ENCODE measurements around the gene CLRN1. TPM values are rescaled to one million over a fixed set of nuclear protein-coding genes. Genes with fewer than 3 reads are reported as not detected.

Gene CLRN1
- total RNA-seq, 1 donor from 2014 or later: not detected

DNA sequence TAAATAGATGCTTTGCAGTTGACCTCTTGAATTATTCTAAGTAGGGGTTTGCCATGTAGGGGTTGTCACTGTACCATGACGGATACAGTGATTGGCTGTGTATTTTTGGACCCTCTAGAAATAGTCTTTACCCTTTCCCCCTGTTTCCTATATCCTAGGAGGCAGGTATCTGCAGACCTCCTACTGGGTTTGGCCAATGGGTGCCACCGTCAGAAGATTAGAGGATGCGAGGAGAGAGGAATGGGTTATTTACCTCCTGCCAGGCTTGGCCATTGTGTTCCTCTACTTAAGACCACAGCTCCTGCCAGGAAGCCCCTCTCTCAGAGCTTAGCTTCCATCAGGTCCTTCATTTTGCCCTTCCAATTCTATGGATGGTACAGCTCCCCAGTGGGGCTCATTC lies 40.2 kb upstream of the CLRN1 start:
- no peak for DNase-seq (ENCODE audit: low spot score, unreplicated experiment)
- H3K27ac Mint-ChIP-seq: no peak overlapping the region
- no peaks in the 10 kb centered on the region for H3K4me1 Mint-ChIP-seq (ENCODE audit: low read depth)
- no peaks in the 10 kb centered on the region for H3K9me3 Mint-ChIP-seq (ENCODE audit: low read depth)
- no peaks in the 10 kb centered on the region for H3K27me3 Mint-ChIP-seq
- H3K4me3 Mint-ChIP-seq (ENCODE audit: low read depth): no peak overlapping the region
- TF ChIP-seq, protein P1, sequence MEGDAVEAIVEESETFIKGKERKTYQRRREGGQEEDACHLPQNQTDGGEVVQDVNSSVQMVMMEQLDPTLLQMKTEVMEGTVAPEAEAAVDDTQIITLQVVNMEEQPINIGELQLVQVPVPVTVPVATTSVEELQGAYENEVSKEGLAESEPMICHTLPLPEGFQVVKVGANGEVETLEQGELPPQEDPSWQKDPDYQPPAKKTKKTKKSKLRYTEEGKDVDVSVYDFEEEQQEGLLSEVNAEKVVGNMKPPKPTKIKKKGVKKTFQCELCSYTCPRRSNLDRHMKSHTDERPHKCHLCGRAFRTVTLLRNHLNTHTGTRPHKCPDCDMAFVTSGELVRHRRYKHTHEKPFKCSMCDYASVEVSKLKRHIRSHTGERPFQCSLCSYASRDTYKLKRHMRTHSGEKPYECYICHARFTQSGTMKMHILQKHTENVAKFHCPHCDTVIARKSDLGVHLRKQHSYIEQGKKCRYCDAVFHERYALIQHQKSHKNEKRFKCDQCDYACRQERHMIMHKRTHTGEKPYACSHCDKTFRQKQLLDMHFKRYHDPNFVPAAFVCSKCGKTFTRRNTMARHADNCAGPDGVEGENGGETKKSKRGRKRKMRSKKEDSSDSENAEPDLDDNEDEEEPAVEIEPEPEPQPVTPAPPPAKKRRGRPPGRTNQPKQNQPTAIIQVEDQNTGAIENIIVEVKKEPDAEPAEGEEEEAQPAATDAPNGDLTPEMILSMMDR (IDR thresholded peaks at IDR 0.05; ENCODE audit: unreplicated experiment): no peak
- no peaks in the 10 kb centered on the region for H3K36me3 Mint-ChIP-seq (ENCODE audit: insufficient read depth)

DNA sequence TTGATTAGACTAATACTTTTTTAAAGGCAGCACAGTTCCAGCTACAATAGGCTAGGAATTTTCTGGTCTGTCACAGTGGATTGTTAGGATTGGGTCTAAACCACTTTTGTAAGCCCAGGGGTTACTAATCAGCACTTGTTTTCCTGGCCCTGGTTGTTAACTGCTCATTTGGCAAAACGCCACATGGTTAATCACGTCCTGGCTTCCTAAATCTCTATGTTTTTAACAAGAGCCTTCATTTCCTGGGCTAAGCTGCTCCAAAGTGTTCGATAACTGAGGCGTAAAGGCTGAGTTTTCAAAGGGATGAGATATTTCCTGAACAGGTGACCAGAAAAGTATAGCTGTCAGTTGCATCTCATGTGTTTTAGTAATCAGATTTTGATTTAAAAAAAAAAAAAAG lies 38.9 kb upstream of the CLRN1 start:
- no peaks in the 10 kb centered on the region for H3K27me3 Mint-ChIP-seq
- H3K9me3 Mint-ChIP-seq (ENCODE audit: low read depth): no peaks in the 10 kb centered on the region
- no peak overlapping the region for H3K4me3 Mint-ChIP-seq (ENCODE audit: low read depth)
- no peaks in the 10 kb centered on the region for H3K36me3 Mint-ChIP-seq (ENCODE audit: insufficient read depth)
- H3K27ac Mint-ChIP-seq: no peak overlapping the region
- TF ChIP-seq, protein P1 (IDR thresholded peaks at IDR 0.05; ENCODE audit: unreplicated experiment): no peak
- H3K4me1 Mint-ChIP-seq (ENCODE audit: low read depth): no peaks in the 10 kb centered on the region
- no peak for DNase-seq (ENCODE audit: low spot score, unreplicated experiment)

DNA sequence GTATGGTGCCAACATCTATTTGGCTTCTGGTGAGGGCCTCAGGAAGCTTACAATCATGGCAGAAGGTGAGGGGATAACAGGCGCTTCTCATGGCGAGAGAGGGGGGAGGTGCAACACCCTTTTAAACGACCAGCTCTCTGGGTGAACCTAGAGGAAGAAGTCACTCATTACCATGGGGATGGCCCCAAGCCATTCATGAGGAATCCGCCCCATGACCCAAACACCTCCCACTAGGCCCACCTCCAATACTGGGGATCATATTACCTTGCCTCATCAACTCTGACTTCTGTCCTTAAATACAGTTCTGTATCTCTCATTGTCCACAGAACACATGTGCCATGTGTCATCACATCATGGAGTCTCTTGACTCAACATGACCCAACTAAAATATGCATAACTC lies 37.5 kb upstream of the CLRN1 start:
- no peak for DNase-seq (ENCODE audit: low spot score, unreplicated experiment)
- TF ChIP-seq, protein P1 (IDR thresholded peaks at IDR 0.05; ENCODE audit: unreplicated experiment): no peak
- Mint-ChIP-seq H3K4me3 (ENCODE audit: low read depth) (no peak overlapping the region), H3K9me3 (ENCODE audit: low read depth) (no peaks in the 10 kb centered on the region), H3K27ac (no peak overlapping the region), H3K4me1 (ENCODE audit: low read depth) (no peaks in the 10 kb centered on the region), H3K36me3 (ENCODE audit: insufficient read depth) (no peaks in the 10 kb centered on the region), H3K27me3 (no peaks in the 10 kb centered on the region)

DNA sequence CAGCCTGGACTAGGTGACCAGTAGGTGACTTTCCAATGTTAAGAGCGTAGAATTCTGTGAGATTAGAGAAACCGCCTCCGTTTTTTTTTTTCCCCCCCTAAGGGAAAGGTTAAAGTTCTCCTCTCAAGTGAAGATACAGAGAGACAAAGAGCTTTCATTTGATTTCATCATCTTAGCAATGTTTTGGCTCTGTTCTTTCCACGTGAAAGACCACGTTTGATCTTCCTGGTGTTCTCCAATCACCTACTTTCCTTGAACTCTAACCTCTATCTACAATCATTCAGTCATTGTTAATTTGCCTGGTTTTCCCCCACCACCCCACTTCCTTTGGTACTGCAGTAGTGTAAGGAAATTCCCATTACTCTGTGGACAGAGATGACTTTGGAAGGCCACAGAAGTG lies 36.9 kb upstream of the CLRN1 start:
- no peaks in the 10 kb centered on the region for H3K36me3 Mint-ChIP-seq (ENCODE audit: insufficient read depth)
- H3K4me3 Mint-ChIP-seq (ENCODE audit: low read depth): no peak overlapping the region
- no peaks in the 10 kb centered on the region for H3K4me1 Mint-ChIP-seq (ENCODE audit: low read depth)
- no peak for DNase-seq (ENCODE audit: low spot score, unreplicated experiment)
- no peaks in the 10 kb centered on the region for H3K9me3 Mint-ChIP-seq (ENCODE audit: low read depth)
- H3K27ac Mint-ChIP-seq: no peak overlapping the region
- H3K27me3 Mint-ChIP-seq: no peaks in the 10 kb centered on the region
- TF ChIP-seq, protein P1 (IDR thresholded peaks at IDR 0.05; ENCODE audit: unreplicated experiment): no peak

DNA sequence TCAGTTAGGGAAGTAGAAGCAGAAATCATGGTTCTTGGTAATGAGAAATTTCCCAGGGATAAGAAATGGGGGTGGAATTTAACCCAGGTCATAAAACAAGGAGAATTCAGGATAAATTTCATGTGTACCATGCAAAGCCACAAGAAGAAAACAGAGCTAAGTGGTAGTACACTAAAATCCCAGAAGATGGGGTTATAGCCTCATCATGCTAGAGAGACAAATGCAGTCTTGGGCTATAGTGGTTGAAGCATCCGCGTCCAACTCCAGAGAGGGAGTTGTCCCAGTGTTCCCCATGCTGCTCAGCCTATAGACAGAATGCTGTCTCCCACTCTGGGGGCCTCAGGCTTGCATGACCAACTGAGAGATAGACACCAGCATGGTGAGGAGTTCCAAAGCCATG lies 36.2 kb upstream of the CLRN1 start:
- DNase-seq (ENCODE audit: low spot score, unreplicated experiment): no peak
- Mint-ChIP-seq H3K36me3 (ENCODE audit: insufficient read depth) (no peaks in the 10 kb centered on the region), H3K27ac (no peak overlapping the region), H3K27me3 (no peaks in the 10 kb centered on the region), H3K9me3 (ENCODE audit: low read depth) (no peaks in the 10 kb centered on the region), H3K4me3 (ENCODE audit: low read depth) (no peak overlapping the region), H3K4me1 (ENCODE audit: low read depth) (no peaks in the 10 kb centered on the region)
- TF ChIP-seq, protein P1 (IDR thresholded peaks at IDR 0.05; ENCODE audit: unreplicated experiment): peak; percentile 21
